ENCODE results near the gene FA2H. TPM values are rescaled to one million over a fixed set of nuclear protein-coding genes. Genes with fewer than 3 reads are reported as not detected.

The FA2H gene
- polyA plus RNA-seq, 2 of the 4 experiments (the other 2 are of a cell fraction) = 5.6 to 7.1 TPM

DNA sequence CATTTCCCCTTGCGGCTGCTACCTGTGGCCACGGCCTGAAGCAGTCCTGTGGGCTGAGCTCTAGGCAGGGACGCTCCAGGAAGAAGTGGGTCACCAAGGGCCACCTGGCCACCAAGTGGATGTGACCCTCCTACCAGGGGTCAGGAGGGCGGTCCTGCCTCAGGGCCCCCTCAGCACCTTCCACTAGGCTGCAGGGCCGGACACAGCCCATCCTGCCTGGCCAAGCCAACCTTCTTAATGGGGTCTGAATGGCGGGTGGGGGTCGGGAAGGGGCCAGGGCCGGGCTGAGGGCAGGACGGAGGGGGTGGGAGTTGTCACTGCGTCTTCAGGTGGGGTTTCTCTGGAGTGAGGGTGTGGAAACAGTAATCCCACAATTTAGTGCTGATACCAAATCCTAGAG is 60.7 kb downstream of the FA2H start:
- ChIA-PET POLR2A (no interaction called here), CTCF (interaction anchor here (0.9 to 7.3 kb wide), 7 partner anchors 11 to 149 kb away, joined by 3 to 176 read pairs (median 14); partner anchors contain the start of gene FA2H)
- DNase-seq (ENCODE audit: low read depth in 1 of 2, low spot score in 1 of 2) (no peak), FAIRE-seq (no peak), ATAC-seq (no peak)
- H3K4me1 ChIP-seq = peaks cover 7% of the 10 kb centered on the region; the same call in 2 of the 3 replicates
- no peak overlapping the region for H3K4me2 ChIP-seq
- no peaks in the 10 kb centered on the region for H3K9me3 ChIP-seq
- TF ChIP-seq RAD21 (conservative IDR thresholded peaks at IDR 0.05 in 1 of 2, IDR thresholded peaks at IDR 0.05 in 1 of 2) (no peak), JUN (IDR thresholded peaks at IDR 0.05) (no peak), USF2 (IDR thresholded peaks at IDR 0.05) (no peak), GATA3 (IDR thresholded peaks at IDR 0.05; ENCODE audit: borderline replicate concordance) (no peak), POLR2AphosphoS2 (conservative IDR thresholded peaks at IDR 0.05; ENCODE audit: low read length) (no peak), NR3C1 (IDR thresholded peaks at IDR 0.05) (no peak), FOSL2 (IDR thresholded peaks at IDR 0.05) (no peak), FOSL2 (CRISPR knock-in tag; IDR thresholded peaks at IDR 0.05) (no peak), HEYL (CRISPR knock-in tag; IDR thresholded peaks at IDR 0.05) (no peak), CEBPB (IDR thresholded peaks at IDR 0.05) (no peak), ATOH8 (CRISPR knock-in tag; IDR thresholded peaks at IDR 0.05; ENCODE audit: low read depth) (no peak), PHF8 (IDR thresholded peaks at IDR 0.05; ENCODE audit: borderline replicate concordance, low read depth) (no peak), KDM1A (IDR thresholded peaks at IDR 0.05; ENCODE audit: low read depth) (no peak), BHLHE40 (IDR thresholded peaks at IDR 0.05; ENCODE audit: low read depth, low read length) (no peak)
- TF ChIP-seq, protein P1, sequence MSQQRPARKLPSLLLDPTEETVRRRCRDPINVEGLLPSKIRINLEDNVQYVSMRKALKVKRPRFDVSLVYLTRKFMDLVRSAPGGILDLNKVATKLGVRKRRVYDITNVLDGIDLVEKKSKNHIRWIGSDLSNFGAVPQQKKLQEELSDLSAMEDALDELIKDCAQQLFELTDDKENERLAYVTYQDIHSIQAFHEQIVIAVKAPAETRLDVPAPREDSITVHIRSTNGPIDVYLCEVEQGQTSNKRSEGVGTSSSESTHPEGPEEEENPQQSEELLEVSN (IDR thresholded peaks at IDR 0.05; ENCODE audit: borderline replicate concordance, low read depth) = no peak
- TF ChIP-seq, protein P2, sequence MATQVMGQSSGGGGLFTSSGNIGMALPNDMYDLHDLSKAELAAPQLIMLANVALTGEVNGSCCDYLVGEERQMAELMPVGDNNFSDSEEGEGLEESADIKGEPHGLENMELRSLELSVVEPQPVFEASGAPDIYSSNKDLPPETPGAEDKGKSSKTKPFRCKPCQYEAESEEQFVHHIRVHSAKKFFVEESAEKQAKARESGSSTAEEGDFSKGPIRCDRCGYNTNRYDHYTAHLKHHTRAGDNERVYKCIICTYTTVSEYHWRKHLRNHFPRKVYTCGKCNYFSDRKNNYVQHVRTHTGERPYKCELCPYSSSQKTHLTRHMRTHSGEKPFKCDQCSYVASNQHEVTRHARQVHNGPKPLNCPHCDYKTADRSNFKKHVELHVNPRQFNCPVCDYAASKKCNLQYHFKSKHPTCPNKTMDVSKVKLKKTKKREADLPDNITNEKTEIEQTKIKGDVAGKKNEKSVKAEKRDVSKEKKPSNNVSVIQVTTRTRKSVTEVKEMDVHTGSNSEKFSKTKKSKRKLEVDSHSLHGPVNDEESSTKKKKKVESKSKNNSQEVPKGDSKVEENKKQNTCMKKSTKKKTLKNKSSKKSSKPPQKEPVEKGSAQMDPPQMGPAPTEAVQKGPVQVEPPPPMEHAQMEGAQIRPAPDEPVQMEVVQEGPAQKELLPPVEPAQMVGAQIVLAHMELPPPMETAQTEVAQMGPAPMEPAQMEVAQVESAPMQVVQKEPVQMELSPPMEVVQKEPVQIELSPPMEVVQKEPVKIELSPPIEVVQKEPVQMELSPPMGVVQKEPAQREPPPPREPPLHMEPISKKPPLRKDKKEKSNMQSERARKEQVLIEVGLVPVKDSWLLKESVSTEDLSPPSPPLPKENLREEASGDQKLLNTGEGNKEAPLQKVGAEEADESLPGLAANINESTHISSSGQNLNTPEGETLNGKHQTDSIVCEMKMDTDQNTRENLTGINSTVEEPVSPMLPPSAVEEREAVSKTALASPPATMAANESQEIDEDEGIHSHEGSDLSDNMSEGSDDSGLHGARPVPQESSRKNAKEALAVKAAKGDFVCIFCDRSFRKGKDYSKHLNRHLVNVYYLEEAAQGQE (IDR thresholded peaks at IDR 0.05) = no peak
- TF ChIP-seq, protein P3, sequence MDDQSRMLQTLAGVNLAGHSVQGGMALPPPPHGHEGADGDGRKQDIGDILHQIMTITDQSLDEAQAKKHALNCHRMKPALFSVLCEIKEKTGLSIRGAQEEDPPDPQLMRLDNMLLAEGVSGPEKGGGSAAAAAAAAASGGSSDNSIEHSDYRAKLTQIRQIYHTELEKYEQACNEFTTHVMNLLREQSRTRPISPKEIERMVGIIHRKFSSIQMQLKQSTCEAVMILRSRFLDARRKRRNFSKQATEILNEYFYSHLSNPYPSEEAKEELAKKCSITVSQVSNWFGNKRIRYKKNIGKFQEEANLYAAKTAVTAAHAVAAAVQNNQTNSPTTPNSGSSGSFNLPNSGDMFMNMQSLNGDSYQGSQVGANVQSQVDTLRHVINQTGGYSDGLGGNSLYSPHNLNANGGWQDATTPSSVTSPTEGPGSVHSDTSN (IDR thresholded peaks at IDR 0.05) = no peak
- TF ChIP-seq, protein P4, sequence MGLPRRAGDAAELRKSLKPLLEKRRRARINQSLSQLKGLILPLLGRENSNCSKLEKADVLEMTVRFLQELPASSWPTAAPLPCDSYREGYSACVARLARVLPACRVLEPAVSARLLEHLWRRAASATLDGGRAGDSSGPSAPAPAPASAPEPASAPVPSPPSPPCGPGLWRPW (IDR thresholded peaks at IDR 0.05) = no peak
- 83% methylated on average over 7 of the region's 10 CpGs for WGBS (ENCODE audit: missing lambda C conversion rate)
- no peak overlapping the region for H3K4me3 ChIP-seq
- no peak overlapping the region for H3K27ac ChIP-seq

DNA sequence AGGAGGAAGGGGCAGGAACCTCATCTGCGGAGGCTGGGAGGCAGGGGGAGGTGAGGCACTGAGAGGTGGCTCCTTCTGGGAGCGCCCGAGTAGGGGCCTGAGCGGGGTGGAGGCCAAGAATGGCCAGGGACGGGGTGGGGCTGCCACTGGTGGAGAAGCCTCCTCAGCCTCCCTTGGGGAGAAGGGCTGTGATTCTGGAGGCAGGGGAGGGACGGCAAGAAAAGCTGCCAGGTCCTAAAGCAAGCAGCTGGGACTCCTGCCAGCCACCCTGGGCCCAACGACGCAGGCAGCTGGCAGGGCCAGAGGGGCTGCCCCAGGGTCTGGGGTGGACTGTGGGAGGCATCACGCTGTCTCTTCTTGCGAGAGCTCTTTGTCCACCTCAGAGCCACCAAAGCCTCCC is 61.3 kb downstream of the FA2H start:
- Histone ChIP-seq H3K4me2 (no peak overlapping the region), H3K27ac (no peak overlapping the region), H3K9me3 (no peaks in the 10 kb centered on the region), H3K4me3 (no peak overlapping the region), H3K4me1 (peaks cover 7% of the 10 kb centered on the region; the same call in 2 of the 3 replicates)
- WGBS (ENCODE audit: missing lambda C conversion rate) = 88% methylated on average over 10 of the region's 10 CpGs
- CTCF ChIA-PET = interaction anchor here (0.9 to 7.3 kb wide), 10 partner anchors 12 to 150 kb away, joined by 3 to 176 read pairs (median 12); partner anchors contain the start of genes FA2H and MLKL
- DNase-seq (ENCODE audit: low read depth in 1 of 2, low spot score in 1 of 2) (no peak), FAIRE-seq (no peak), ATAC-seq (no peak)
- POLR2A ChIA-PET = interaction anchor here (1.0 kb wide), 1 partner anchor 13 kb away, joined by 3 read pairs; the partner anchor contains the start of gene MLKL
- no peak for TF ChIP-seq POLR2A (IDR thresholded peaks at IDR 0.05; ENCODE audit: low read length)
- no peak for TF ChIP-seq ATOH8 (CRISPR knock-in tag; IDR thresholded peaks at IDR 0.05; ENCODE audit: low read depth)
- TF ChIP-seq ZSCAN20 (CRISPR knock-in tag; IDR thresholded peaks at IDR 0.05) = no peak
- TF ChIP-seq MYC (IDR thresholded peaks at IDR 0.05; ENCODE audit: borderline replicate concordance, low read length) = no peak
- no peak for TF ChIP-seq RAD21 (conservative IDR thresholded peaks at IDR 0.05 in 1 of 2, IDR thresholded peaks at IDR 0.05 in 1 of 2)
- no peak for TF ChIP-seq FOSB (CRISPR knock-in tag; IDR thresholded peaks at IDR 0.05)
- no peak for TF ChIP-seq RNF2 (IDR thresholded peaks at IDR 0.05; ENCODE audit: borderline replicate concordance, low read depth)
- TF ChIP-seq CEBPB (IDR thresholded peaks at IDR 0.05) = no peak
- TF ChIP-seq, protein P4 (IDR thresholded peaks at IDR 0.05) = no peak
- no peak for TF ChIP-seq ESRRA (IDR thresholded peaks at IDR 0.05; ENCODE audit: borderline replicate concordance, low read length)
